T-helper 2 cell treated with Interferon-gamma antibody and Interleukin-4, amounts not matched to agents 100 ng/mL and 5 ng/mL, for 36 hours (primary cell): ENCODE data around the gene RGS21. TPM values are rescaled to one million over a fixed set of nuclear protein-coding genes. Genes with fewer than 3 reads are reported as not detected.

ENCODE experiments used
- intact Hi-C: fragments of 100-400 bp; cut with micrococcal nuclease; formaldehyde crosslinking; loops from one replicate; pipeline ENCODE4 v1.15.1; 2023
- total RNA-seq: library from RNA; stranded (reverse); gene quantifications from 2 replicates; pipeline ENCODE4 v1.2.3, GENCODE V29; 2022

The RGS21 gene
- total RNA-seq, 1 donor from 2014 or later: not detected

DNA sequence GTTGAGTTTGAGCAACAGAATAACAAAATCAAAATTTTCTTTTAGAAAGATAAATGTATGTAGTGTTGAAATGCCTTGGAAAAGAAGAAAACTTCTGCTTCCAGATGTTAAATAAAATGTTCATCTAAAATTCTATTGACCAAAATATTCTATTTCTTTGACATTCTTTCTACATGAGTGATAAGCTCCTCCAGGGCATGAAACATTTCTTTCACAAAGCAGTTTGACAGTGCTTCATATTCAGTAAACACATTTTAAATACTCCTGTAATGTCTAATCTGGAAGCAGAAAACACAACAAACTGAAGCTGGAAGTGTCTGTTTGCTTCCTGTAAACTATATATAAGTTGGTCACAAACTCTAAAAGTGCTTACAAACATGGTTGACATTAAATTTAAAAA is 61.5 kb downstream of the RGS21 start:
- intact Hi-C loops: no loop called here

DNA sequence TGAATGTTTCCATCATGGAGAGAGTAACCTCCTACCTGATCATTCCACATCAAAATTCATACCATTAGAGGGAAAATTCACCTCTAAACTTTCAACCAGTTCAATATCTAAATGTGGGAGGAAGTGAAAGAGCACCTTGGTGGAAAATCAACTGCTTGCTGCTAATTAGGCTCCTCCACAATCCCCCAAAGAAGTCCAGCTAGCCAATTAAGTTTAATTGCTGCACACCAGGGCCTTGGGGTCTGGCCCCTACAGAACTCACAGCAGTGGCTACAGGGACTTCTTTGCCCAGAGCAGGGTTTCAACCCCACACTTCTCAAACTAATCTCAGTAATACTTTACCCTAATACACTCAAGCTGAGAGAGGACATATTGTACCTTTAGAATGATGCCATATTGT is 62.1 kb downstream of the RGS21 start:
- intact Hi-C loops: no loop called here

DNA sequence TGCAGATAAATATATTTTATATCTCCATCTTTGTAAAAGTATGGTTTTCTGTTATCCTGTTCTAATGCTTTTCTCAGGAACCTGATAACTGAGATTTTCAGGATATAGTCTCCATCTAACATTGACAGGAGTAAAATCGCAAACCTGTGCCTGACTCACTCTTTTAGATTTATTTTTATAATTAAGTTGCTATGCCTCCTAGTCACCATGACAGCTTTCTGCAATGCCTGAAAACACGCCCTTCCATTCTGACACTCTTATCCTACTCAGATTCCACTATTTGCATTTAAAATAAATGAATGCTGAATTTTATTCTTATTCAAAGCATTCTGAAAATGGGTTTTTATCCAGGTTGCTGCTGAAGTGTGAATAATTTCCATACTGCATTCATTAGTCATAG is 62.8 kb downstream of the RGS21 start:
- intact Hi-C loops: no loop called here

DNA sequence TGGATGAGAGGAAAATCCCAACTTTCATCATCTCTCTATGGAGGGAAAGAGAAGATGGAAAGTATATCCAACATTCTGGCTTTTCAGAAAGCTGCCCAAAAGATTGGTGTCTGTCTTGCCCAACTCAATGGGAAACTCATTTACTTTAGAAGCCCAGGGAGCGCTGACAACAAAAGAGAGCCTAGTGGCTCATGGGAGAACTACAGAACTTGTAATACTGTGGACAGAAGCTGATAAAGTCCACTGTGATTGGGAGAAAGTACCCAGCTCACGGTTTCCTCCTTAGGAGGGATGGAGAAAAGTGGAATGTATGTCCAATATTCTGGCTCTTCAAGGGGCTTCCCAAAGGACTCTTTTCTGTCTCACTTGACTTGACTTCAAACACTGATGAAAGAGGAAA is 66.0 kb downstream of the RGS21 start:
- intact Hi-C loops: no loop called here

DNA sequence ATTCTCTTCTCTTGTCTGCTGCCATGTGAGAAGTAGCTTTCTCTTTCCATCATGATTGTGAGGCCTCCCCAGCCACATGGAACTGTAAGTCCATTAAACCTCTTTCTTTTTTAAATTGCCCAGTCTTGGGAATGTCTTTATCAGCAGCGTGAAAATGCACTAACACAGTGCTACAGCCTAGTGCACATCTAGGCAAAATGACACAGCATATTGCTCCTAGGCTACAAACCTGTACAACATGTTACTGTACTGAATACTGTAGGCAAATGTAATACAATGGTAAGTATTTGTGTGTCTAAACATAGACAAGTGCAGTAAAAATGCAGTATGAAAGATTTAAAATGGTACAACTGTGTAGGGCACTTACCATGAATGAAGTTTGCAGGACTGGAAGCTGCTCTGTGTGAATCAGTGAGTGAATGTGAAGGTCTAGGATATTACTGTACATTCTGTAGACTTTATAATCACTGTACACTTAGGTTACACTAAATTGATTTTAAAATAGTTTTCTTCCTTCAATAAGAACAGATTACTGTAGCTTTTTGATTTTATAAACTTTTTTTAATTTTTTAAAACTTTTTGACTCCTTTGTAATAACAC is 69.4 kb downstream of the RGS21 start:
- intact Hi-C loops: no loop called here

DNA sequence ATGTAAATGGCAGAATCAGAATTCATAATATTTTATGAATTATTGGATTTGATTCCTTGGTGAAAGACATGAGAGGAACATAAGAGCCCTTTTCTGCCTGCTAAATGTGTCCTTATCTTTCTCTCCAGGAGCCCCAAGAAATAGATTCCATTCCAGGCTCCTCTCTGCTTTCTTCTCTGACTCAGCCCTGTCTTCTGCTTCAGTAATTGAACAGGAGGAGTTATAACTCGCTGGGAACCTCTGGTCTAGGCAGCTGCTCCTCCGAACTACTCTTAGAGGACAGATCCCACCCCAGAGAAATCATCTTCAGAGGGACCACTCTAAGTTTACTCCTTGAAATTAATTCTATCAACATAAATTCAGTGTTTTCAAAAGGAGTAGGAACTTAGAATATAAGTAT is 78.4 kb downstream of the RGS21 start:
- intact Hi-C loops: no loop called here

DNA sequence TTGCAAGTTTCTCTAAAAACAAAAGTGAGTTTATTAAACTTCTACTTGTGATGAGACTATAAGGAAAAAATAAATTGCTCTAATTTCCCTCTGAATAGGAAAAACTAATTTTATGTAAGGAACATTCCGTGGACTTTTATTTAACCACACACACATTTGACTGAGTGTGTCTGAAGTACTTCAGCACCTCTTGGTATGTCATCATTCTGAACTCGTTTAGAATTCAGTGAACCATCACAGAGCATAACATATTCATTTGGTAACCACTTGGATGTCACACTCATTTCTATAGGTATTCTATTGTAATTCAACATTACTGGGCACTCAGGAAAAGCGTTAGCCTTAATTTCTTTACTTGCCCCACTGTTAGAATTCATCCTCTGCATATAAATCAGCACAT is 79.1 kb downstream of the RGS21 start:
- intact Hi-C loops: no loop called here

DNA sequence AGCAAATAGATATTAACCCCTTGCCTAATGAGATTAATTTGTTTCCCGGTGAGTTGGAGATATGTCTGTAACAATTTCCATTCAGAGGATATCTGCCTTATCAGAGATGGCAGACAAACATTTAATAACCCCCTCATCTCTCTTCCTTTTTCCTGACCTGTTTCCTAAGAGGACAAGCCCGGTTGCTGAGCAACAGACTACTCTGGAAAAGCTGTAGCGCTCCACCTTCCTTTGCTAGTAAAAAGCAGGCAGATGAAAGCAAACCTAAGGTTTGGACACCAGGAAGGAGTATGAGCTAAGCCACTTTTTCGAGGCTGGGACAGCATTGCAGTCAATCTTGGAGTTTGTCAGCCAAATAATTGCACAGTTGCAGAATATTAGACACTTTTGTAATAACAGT is 82.4 kb downstream of the RGS21 start:
- intact Hi-C loops: no loop called here

DNA sequence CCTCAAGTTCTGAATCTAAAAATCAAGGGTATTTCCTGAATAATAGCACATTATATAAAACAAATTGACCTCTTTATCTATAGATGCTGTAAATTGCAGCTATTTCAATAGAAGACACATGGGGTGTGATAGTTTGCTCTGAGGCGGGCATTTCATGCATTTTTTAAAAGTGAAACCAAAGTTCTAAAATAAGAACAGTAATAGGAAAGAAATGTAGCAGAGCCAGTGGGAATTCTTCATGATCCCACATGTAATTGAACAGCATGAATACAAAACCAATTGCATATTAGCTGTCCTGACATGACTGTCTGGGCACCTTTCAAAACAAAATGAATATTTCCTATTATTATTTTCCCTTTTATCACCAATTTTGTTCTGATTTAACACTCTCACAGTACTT is 85.0 kb downstream of the RGS21 start:
- intact Hi-C loops: no loop called here

DNA sequence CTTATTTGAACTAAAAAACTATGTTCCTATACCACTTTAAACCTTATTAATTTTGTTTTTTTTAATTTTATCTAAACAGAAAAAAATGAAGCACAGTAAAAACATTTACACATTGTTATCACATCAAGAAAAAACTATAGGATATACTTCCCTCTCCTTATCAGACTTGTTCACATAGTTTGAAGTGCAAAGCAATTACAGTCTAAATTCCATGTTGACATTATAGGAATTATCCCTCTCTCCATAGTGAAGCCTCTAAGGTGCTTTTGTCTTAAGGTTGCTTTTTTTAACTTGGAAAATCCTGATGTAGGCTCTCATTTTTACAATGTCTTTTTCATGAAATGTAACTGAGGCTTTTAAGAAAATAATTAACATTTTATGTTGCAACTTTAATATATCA is 85.8 kb downstream of the RGS21 start:
- intact Hi-C loops: no loop called here

DNA sequence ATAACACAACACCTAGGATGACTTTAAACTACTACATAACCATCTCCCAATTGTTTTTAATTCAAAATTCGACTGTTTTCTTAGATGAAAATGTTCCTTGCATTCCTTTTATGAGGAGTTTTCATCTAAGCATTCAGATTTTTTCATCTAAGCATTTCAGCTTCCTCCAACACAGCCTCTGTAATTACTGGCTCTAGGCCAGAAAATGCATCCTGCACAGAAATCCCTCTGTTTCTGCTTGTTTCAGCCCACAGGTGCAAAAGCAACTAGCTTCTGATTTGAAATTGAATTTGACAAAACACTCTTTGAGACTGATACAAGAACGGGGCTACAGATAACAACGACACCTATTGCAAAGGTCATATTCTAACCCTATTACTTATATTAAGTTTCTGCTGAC is 90.4 kb downstream of the RGS21 start:
- intact Hi-C loops: no loop called here

Other genes with a start within 250 kb of the RGS21 start
- gene RGS18, start 158.5 kb upstream of the RGS21 start, total RNA-seq: 0.32 and 1.2 TPM in 2 replicates